Prostate gland (tissue), 2 donors: ENCODE results near the gene MED27. TPM values are rescaled to one million over a fixed set of nuclear protein-coding genes. Genes with fewer than 3 reads are reported as not detected.

Source experiments
- DNase-seq: peaks from one replicate; pipeline ENCODE4 v3.0.0-alpha.2; 2019; ENCODE audit warnings: low spot score
- H3K27ac ChIP-seq, 2 donors: fragments of 200-600 bp; sonication (generic); 2 replicates each; pipeline ENCODE4 v1.5.1; 2017 to 2019
- H3K27me3 ChIP-seq: fragments of 200-600 bp; sonication (generic); replicated peaks from 2 replicates; pipeline ENCODE4 v1.5.1; 2019; ENCODE audit not compliant: insufficient read depth
- H3K36me3 ChIP-seq, 2 donors: fragments of 200-600 bp; sonication (generic); 1 replicate in 1 of 2; 2 replicates in 1 of 2; pipeline versions ENCODE4 v1.5.1 to v1.8.1; 2017 to 2019
- H3K4me1 ChIP-seq: fragments of 200-600 bp; sonication (generic); replicated peaks from 2 replicates; pipeline ENCODE4 v1.5.1; 2019
- H3K4me3 ChIP-seq, 2 donors: fragments of 200-600 bp; sonication (generic); 2 replicates each; pipeline ENCODE4 v1.5.1; 2017 to 2019
- H3K9me3 ChIP-seq: fragments of 200-600 bp; sonication (generic); 2 replicates; pipeline ENCODE4 v1.5.1; 2017
- CTCF ChIP-seq, 4 experiments: fragments of 200-600 bp in 2 of 4; fragments of 450-650 bp in 2 of 4; sonication (generic) in 2 of 4; IDR thresholded peaks; 1 replicate in 3 of 4; 2 replicates in 1 of 4; pipeline ENCODE4 v1.5.1; 2016 to 2019; ENCODE audit warnings: antibody characterized with exemption in 4 of 4, mild to moderate bottlenecking in 2 of 4, moderate library complexity in 2 of 4
- POLR2A ChIP-seq: fragments of 450-650 bp; IDR thresholded peaks from one replicate; pipeline ENCODE4 v1.6.1; 2016; ENCODE audit warnings: antibody characterized with exemption, mild to moderate bottlenecking
- POLR2AphosphoS5 ChIP-seq: sonication (generic); formaldehyde crosslinking; IDR thresholded peaks from one replicate; pipeline ENCODE4 v1.6.1; 2017; ENCODE audit warnings: antibody characterized with exemption
- WGBS: methylation state at CpG from one replicate; pipeline ENCODE4 v1.1.5; 2018; 5-methylcytosine and 5-hydroxymethylcytosine counted together
- intact Hi-C: fragments of 100-400 bp; cut with DNase I; formaldehyde crosslinking; loops from one replicate; pipeline ENCODE4 v1.14.2; 2022
- total RNA-seq, 2 donors: library from RNA; depleted of rRNA; stranded (reverse); fragments of >200 nt; gene quantifications; one replicate each; pipeline ENCODE4 v1.1.0, GENCODE V29; 2016

MED27 gene
- total RNA-seq, 2 donors from 2014 or later = 17.4 to 22.7 TPM

DNA sequence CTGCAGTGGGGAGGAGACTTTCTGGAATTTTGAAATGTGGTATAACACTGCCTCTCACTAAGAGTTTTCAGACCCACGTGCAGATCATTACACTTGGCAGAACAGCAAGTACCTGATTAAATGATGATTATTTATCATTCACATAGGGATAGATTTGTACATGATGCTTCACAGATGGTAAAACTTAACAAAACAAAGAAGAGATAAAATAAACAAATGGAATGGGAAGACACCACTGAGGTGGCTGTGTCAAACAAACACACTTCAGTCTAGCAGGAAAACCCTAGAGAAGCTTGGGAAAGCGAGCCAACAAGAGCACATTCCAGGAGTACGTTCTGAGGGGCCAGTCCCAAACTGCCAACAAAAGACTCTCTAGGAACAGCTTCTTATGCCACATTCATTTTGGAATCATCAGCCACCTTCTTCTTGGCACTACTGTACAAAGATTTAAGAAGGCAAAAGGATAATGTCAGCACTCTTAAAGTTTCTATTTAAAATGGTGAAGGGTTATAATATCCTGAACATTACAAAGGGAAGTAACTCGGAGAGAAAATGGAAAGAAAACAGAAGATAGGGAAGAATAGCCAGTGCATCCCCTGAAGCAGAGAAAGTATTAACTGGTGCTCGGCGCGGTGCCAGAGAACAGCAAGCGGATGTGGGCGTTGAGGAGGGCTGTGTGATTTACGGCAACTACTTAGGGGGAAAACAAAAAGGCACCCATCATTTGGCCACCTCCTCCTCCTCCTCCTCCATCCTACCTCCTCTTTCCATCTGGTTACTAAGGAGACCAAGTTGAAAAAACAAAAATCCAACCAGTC, 1.6 kb downstream of the MED27 start:
- peak; percentile 12 for DNase-seq

GRCh38 chr9:132075853-132076252, 3.8 kb downstream of the MED27 start:
- Histone ChIP-seq H3K9me3 (no peaks in the 10 kb centered on the region), H3K4me3 (no peak overlapping the region), H3K36me3 (no peaks in the 10 kb centered on the region), H3K27me3 (no peaks in the 10 kb centered on the region), H3K27ac (no peak overlapping the region), H3K4me1 (peaks cover 10% of the 10 kb centered on the region)
- no peak for DNase-seq
- 92% methylated on average over 2 of the region's 2 CpGs for WGBS
- intact Hi-C loops = no loop called here
- no peak for TF ChIP-seq CTCF (IDR thresholded peaks at IDR 0.05)
- no peak for TF ChIP-seq POLR2A
- no peak for TF ChIP-seq POLR2AphosphoS5

More for the DNA sequence above, 1.6 kb downstream of the MED27 start:
- WGBS = 12% methylated on average over 10 of the region's 10 CpGs
- peak overlapping the region in 1 of 2 donors; percentile 60 for H3K4me3 ChIP-seq
- H3K9me3 ChIP-seq = no peaks in the 10 kb centered on the region
- peaks cover 10% of the 10 kb centered on the region for H3K4me1 ChIP-seq
- H3K27me3 ChIP-seq = no peaks in the 10 kb centered on the region
- TF ChIP-seq CTCF (IDR thresholded peaks at IDR 0.05) (no peak), POLR2AphosphoS5 (peak; percentile 45)
- H3K36me3 ChIP-seq = no peaks in the 10 kb centered on the region
- peak overlapping the region in 1 of 2 donors; percentile 5 for H3K27ac ChIP-seq
- intact Hi-C loops = no loop called here

GRCh38 chr9:132074736-132075135, 4.9 kb downstream of the MED27 start:
- no peak for DNase-seq
- Histone ChIP-seq H3K36me3 (no peaks in the 10 kb centered on the region), H3K9me3 (no peaks in the 10 kb centered on the region), H3K4me1 (peaks cover 10% of the 10 kb centered on the region), H3K4me3 (no peak overlapping the region), H3K27me3 (no peaks in the 10 kb centered on the region), H3K27ac (no peak overlapping the region)
- TF ChIP-seq POLR2A (no peak), POLR2AphosphoS5 (peak; percentile 6), CTCF (IDR thresholded peaks at IDR 0.05) (no peak)
- WGBS = 60% methylated on average over 2 of the region's 2 CpGs
- intact Hi-C loops = no loop called here

GRCh38 chr9:132071847-132072507, 7.7 kb downstream of the MED27 start:
- Histone ChIP-seq H3K27ac (no peak overlapping the region), H3K36me3 (no peaks in the 10 kb centered on the region), H3K4me3 (no peak overlapping the region), H3K9me3 (no peaks in the 10 kb centered on the region), H3K4me1 (no peaks in the 10 kb centered on the region), H3K27me3 (no peaks in the 10 kb centered on the region)
- DNase-seq = no peak
- intact Hi-C loops = no loop called here
- TF ChIP-seq POLR2A (no peak), CTCF (IDR thresholded peaks at IDR 0.05) (no peak), POLR2AphosphoS5 (no peak)
- 97% methylated on average over 16 of the region's 16 CpGs for WGBS
